GM19455 (cell line): ENCODE results near the gene SUOX.
"Not testable (repeated sequence)": the region's sequence is repeated elsewhere in the genome, so short reads cannot be mapped to it uniquely, and the experiment has no call there.

Experiments used
- ATAC-seq: cut with Tn5 transposase; IDR thresholded peaks from one replicate; pipeline ENCODE4 v1.9.1; 2021; ENCODE audit not compliant: unreplicated experiment

The SUOX gene

DNA sequence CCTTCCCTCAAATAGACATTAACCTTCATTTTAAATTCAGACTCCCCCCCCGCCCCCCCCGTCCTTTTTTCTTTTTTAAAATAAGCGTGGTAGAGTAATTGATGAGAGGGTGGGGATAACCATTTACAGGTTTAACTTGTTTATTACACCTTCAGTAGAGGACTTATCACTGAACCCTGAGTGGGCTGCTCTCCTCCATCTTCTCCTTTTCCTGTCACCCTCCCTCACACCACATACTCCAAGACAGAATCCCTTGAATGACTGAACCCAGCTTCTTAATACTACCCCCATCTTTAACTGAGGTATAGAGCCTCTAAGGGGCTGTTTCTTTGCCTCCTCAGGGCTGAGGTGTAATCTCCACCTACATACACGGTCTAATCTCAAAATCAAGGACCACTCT lies 20.1 kb downstream of the SUOX start:
- no peak for ATAC-seq

- ATAC-seq, result no peak
Observed at GRCh38 chr12:56018356-56018755, 21.3 kb downstream of the SUOX start.

DNA sequence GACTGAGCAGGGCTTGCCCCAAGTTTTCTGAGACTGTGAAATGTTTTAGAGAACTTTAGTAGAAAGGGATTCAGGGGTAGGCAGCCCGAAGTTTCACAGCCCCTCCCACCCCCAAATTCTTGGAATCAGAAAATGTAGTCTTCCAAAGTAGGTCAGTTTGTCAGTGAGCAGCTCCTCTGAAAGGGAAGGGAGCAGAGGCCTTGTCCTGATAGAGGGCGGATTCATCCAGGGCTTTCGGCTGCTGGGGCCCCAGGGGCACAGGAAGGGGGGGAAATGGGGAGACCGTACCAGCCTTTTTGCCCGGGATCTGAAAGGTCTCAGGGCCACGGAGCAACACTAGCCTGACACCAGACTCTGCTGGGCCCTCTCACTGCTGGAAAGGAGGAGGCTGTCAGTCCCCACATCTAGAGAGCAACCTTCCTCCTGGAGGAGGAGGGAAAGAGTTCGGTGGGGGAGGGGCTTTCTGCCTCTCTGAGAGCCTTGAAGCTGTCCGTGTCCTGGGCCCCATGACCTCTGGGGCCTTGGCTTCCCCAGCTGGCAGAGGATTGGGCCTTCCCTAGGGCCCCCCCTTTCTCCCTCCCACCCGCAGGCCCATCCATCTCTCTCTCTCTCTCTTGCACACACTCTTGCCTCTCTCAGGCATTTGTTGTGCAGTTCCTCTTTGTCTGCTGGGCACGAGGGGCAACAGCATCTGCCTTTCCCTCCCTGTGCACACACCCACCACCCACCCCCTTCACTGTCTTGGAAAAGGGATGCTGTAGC lies 23.5 kb downstream of the SUOX start, which contains the start of gene IKZF4:
Gene IKZF4, plus strand, starts transcription at position 621 of the 762 bp plus-strand sequence. CDS start 451 bp downstream, outside the sequence.
- no peak for ATAC-seq

DNA sequence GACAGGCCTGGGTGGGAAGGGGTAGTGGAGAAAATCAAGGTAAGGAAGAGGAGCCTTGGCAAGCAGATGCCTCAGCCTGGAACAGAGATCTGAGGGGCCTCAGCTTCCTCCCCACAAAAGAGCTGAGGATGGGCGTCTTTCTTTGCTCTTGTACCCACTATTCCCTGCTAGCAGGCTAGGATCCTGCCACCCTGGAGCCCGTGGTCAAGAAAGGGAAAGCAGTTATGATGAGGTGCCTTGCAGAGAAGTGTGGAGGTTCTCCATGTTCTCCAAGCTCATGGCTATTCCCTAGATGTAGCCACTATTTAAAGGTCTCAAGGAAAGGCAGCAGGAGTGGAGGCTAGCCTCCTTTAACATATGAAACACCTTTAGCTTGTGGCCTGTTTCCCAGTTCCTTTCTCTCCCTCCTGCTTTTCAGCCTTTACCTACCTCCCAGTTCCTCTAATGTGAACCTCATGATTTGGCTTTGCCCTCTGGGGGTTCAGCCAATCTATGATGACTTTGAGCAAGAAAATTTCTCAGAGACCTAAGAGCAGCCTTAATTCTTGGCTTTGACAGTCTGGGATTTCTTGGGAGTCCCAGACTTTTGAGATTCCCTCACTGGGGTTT lies 24.9 kb downstream of the SUOX start:
- no peak for ATAC-seq

DNA sequence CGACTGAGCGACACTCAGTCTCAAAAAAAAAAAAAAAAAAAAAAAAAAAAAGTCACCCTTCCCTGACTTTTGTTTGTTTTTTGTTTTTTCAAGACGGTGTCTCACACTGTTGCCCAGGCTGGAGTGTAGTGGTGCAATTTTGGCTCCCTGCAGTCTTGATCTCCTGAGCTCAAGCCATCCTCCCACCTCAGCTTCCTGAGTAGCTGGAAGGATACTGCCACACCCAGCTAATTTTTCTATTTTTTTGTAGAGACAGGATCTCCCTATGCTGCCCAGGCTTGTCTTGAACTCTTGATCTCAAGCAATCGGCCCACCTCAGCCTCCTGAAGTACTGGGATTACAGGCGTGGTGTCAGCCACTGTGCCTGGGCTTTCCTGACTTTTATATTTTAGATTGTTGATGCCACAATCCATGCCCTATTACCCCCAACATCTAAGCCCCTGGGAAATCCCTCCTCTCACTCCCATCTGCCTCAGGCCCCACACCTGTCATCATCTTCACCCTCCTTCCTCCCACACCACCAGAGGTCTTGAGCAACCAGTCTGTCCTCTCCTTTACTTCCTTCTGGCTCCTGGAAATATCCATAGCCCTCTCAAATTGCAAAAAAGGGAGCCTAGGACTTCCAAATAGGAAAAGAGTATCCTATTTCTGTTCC lies 31.6 kb downstream of the SUOX start:
- no peak for ATAC-seq

GRCh38 chr12:56029166-56029519 lies 32.1 kb downstream of the SUOX start:
- ATAC-seq, result no peak

- ATAC-seq, result no peak
Observed at GRCh38 chr12:56029666-56030293, 32.7 kb downstream of the SUOX start.

- ATAC-seq, result no peak
Observed at GRCh38 chr12:56031987-56032386, 34.9 kb downstream of the SUOX start.

- ATAC-seq, result no peak
Observed at GRCh38 chr12:56034586-56035332, 37.7 kb downstream of the SUOX start.

DNA sequence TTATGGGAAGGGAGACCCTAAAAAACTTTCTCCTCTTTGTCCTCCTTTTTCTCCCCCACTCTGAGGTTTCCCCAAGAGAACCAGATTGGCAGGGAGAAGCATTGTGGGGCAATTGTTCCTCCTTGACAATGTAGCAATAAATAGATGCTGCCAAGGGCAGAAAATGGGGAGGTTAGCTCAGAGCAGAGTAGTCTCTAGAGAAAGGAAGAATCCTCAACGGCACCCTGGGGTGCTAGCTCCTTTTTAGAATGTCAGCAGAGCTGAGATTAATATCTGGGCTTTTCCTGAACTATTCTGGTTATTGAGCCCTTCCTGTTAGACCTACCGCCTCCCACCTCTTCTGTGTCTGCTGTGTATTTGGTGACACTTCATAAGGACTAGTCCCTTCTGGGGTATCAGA lies 40.1 kb downstream of the SUOX start:
- no peak for ATAC-seq

DNA sequence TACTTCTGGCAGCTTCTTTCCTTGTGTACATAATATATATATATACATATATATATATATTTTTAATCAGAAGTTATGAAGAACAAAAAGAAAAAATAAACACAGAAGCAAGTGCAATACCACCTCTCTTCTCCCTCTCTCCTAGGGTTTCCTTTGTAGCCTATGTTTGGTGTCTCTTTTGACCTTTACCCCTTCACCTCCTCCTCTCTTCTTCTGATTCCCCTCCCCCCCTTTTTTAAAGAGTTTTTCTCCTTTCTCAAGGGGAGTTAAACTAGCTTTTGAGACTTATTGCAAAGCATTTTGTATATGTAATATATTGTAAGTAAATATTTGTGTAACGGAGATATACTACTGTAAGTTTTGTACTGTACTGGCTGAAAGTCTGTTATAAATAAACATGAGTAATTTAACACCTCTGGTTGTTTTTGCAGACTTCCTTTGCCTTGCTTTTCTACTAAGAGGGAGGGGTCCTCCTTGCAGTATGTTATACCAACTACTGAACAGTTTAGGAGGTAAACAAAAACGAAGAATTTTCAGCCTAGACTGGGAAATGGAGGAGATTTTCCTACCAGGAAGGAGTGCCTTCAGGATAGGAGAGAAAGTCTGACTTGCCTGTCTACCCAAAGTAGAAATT lies 41.1 kb downstream of the SUOX start:
- no peak for ATAC-seq

GRCh38 chr12:56040151-56040550 lies 43.1 kb downstream of the SUOX start:
- ATAC-seq, result no peak

- no peak for ATAC-seq
Observed at GRCh38 chr12:56040963-56041551, 44.0 kb downstream of the SUOX start.

- peak; percentile 89 for ATAC-seq
Observed at GRCh38 chr12:56041552-56042429, 44.7 kb downstream of the SUOX start, which contains the start of gene RPS26. Gene RPS26, plus strand, starts transcription at chr12:56041918. Its CDS starts 249 bp downstream, at chr12:56042167.

GRCh38 chr12:56042430-56042813 lies 45.3 kb downstream of the SUOX start:
- ATAC-seq, result not testable (repeated sequence)

DNA sequence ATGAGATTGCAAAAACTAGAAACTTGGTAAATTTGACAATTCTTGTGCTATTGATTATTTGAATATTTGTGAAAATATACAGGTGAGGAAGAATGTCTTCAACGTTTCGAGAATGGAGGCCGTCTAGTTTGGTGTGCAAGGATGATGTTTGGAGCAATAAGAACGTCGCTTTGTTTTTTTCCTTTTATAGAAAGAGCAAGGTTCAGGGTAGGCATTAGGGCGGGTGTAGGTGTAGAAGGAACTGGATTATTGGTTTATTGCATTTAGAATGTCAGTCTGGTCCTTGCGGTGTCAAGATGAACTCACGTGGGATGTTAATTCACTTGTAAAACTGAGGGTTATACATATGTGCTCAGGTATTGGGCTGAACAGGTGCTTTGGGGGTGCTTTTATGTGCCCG lies 45.8 kb downstream of the SUOX start:
- ATAC-seq, result no peak

- no peak for ATAC-seq
Observed at GRCh38 chr12:56046027-56046780, 49.1 kb downstream of the SUOX start.

GRCh38 chr12:56053407-56053893 lies 56.4 kb downstream of the SUOX start:
- ATAC-seq, result no peak
